OCI-LY7 (cell line): ENCODE data around the gene PPP2R5C. TPM values are rescaled to one million over a fixed set of nuclear protein-coding genes. Genes with fewer than 3 reads are reported as not detected.
"Not testable (repeated sequence)": the region's sequence is repeated elsewhere in the genome, so short reads cannot be mapped to it uniquely, and the experiment has no call there.

Source experiments
- BruUV-seq: library from RNA; stranded (reverse); fragments of 400-500 nt; replicated peaks from 2 replicates; lab custom pipeline; 2021; lab: Mats Ljungman, UMichigan
- CTCF ChIA-PET: fragments of 300-600 bp; sonication (Branson Sonifier 250); formaldehyde crosslinking; loops from one replicate; lab custom pipeline; 2022; ENCODE audit warnings: antibody characterized with exemption; ENCODE audit not compliant: unreplicated experiment; lab: Charles Lee
- POLR2A ChIA-PET: fragments of 300-600 bp; sonication (Branson Sonifier 250); formaldehyde crosslinking; loops from one replicate; lab custom pipeline; 2022; ENCODE audit warnings: antibody characterized with exemption; lab: Charles Lee
- DNase-seq: peaks from one replicate; pipeline ENCODE4 v3.0.0-alpha.2; 2015; ENCODE audit warnings: low spot score
- H2AFZ ChIP-seq: fragments of 200-600 bp; sonication (generic), shearing (Covaris generic); 2 replicates; pipeline ENCODE4 v1.6.1; 2014; ENCODE audit warnings: mild to moderate bottlenecking, antibody characterized with exemption, low read length, moderate library complexity
- H3K27ac ChIP-seq: fragments of 200-600 bp; sonication (generic); 2 replicates; pipeline ENCODE4 v1.5.1; 2014; ENCODE audit warnings: mixed run types, low read depth, mild to moderate bottlenecking, moderate library complexity, low read length, inconsistent platforms; ENCODE audit not compliant: poor library complexity, severe bottlenecking
- H3K36me3 ChIP-seq: fragments of 200-600 bp; sonication (generic); 2 replicates; pipeline ENCODE4 v1.6.1; 2014; ENCODE audit warnings: mild to moderate bottlenecking, antibody characterized with exemption, low read length, moderate library complexity, mixed read lengths; ENCODE audit not compliant: insufficient read depth
- H3K4me1 ChIP-seq: fragments of 200-600 bp; sonication (generic); 2 replicates; pipeline ENCODE4 v1.5.1; 2014; ENCODE audit warnings: mild to moderate bottlenecking, low read length; ENCODE audit not compliant: insufficient read depth, poor library complexity, severe bottlenecking
- H3K4me2 ChIP-seq: fragments of 200-600 bp; sonication (generic); 2 replicates; pipeline ENCODE4 v1.6.1; 2014; ENCODE audit warnings: mild to moderate bottlenecking, low read length
- H3K4me3 ChIP-seq: fragments of 200-600 bp; sonication (generic); 2 replicates; pipeline ENCODE4 v1.5.1; 2014; ENCODE audit warnings: mild to moderate bottlenecking, low read depth, low read length; ENCODE audit not compliant: poor library complexity, severe bottlenecking
- H3K79me2 ChIP-seq: fragments of 200-600 bp; sonication (generic); 2 replicates; pipeline ENCODE4 v1.6.1; 2016; ENCODE audit warnings: low read depth, mild to moderate bottlenecking, low read length, moderate library complexity, mixed read lengths; ENCODE audit not compliant: insufficient read depth
- H3K9me2 ChIP-seq: fragments of 200-600 bp; sonication (generic); 2 replicates; pipeline ENCODE4 v1.6.1; 2016; ENCODE audit warnings: mild to moderate bottlenecking, low read length, mixed read lengths; ENCODE audit not compliant: insufficient read depth
- H3K9me3 ChIP-seq: fragments of 200-600 bp; sonication (generic); 2 replicates; pipeline ENCODE4 v1.6.1; 2014; ENCODE audit warnings: mild to moderate bottlenecking, mixed run types, low read length, mixed read lengths
- H4K20me1 ChIP-seq: fragments of 200-600 bp; sonication (generic); 2 replicates; pipeline ENCODE4 v1.6.1; 2014; ENCODE audit warnings: mild to moderate bottlenecking, antibody characterized with exemption, low read length, moderate library complexity, mixed read lengths; ENCODE audit not compliant: insufficient read depth
- CTCF ChIP-seq: fragments of 200-600 bp; sonication (generic); conservative IDR thresholded peaks from 2 replicates; pipeline ENCODE4 v1.5.1; 2014; ENCODE audit warnings: mild to moderate bottlenecking, antibody characterized with exemption, low read length, moderate library complexity, mixed read lengths
- EZH2phosphoT487 ChIP-seq: fragments of 200-600 bp; sonication (generic); IDR thresholded peaks from 2 replicates; pipeline ENCODE4 v1.6.1; 2018; ENCODE audit warnings: low read depth, borderline replicate concordance, mild to moderate bottlenecking, mixed run types, antibody characterized with exemption, low read length, moderate library complexity, mixed read lengths
- intact Hi-C: fragments of 100-400 bp; cut with micrococcal nuclease; formaldehyde crosslinking; loops from one replicate; pipeline ENCODE4 v1.10.0; 2022; ENCODE audit not compliant: unreplicated experiment
- total RNA-seq, 2 experiments: library from RNA; depleted of rRNA in 1 of 2; stranded (reverse); fragments of >200 nt in 1 of 2; shearing (Covaris generic) in 1 of 2; gene quantifications; 2 replicates each; pipeline ENCODE4 v1.2.3, GENCODE V29; 2014 to 2022

The PPP2R5C gene
- total RNA-seq, 2 experiments from 2014 or later: 161 to 236 TPM

- no peak for TF ChIP-seq EZH2phosphoT487
- TF ChIP-seq CTCF: no peak
- Histone ChIP-seq H3K4me1 (no peaks in the 10 kb centered on the region), H3K9me3 (peaks cover 26% of the 10 kb centered on the region), H3K4me3 (no peak overlapping the region), H3K79me2 (no peaks in the 10 kb centered on the region), H3K27ac (no peak overlapping the region), H4K20me1 (no peaks in the 10 kb centered on the region), H2AFZ (no peak overlapping the region), H3K36me3 (peaks cover 14% of the 10 kb centered on the region), H3K4me2 (no peak overlapping the region), H3K9me2 (no peaks in the 10 kb centered on the region)
- CTCF ChIA-PET: no interaction called here
- no TSS peak for BruUV-seq
- no peak for DNase-seq
- POLR2A ChIA-PET: interaction anchor here (0.8 to 3.2 kb wide), 2 partner anchors 11 to 157 kb away, joined by 3 to 10 read pairs; no protein-coding TSS in a partner anchor
- intact Hi-C loops: no loop called here
These were observed 36.3 kb downstream of the PPP2R5C start for GRCh38 chr14:101797856-101798255.

DNA sequence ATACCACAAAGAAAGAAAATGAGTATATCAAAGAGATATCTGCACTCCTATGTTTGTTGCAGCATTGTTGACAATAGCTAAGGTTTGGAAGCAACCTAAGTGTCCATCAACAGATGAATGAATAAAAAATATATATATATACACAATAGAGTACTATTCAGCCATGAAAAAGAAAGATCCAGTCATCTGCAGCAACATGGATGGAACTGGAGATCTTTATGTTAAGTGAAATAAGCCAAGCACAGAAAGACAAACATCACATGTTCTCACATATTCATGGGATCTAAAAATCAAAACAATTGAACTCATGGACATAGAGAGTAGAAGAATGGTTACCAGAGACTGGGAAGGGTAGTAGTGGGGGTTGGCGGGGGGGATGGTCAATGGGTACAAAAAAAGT lies 42.9 kb downstream of the PPP2R5C start:
- peaks cover 23% of the 10 kb centered on the region for H3K4me1 ChIP-seq
- H3K9me2 ChIP-seq, CTCF ChIA-PET, DNase-seq, H3K4me3 ChIP-seq, H3K4me2 ChIP-seq, H2AFZ ChIP-seq, H3K27ac ChIP-seq, intact Hi-C loops, H3K79me2 ChIP-seq, H4K20me1 ChIP-seq, BruUV-seq, H3K36me3 ChIP-seq, H3K9me3 ChIP-seq: not testable (repeated sequence)
- POLR2A ChIA-PET: interaction anchor here (0.7 to 1.7 kb wide), 3 partner anchors 9 to 21 kb away, joined by 3 to 7 read pairs (median 4); no protein-coding TSS in a partner anchor

- Histone ChIP-seq H3K4me1 (peaks cover 23% of the 10 kb centered on the region), H3K79me2 (peaks cover 21% of the 10 kb centered on the region)
- intact Hi-C loops, H3K4me3 ChIP-seq, H3K9me2 ChIP-seq, CTCF ChIA-PET, H3K36me3 ChIP-seq, DNase-seq, BruUV-seq, H3K27ac ChIP-seq, POLR2A ChIA-PET, H3K9me3 ChIP-seq, H3K4me2 ChIP-seq, H2AFZ ChIP-seq, H4K20me1 ChIP-seq: not testable (repeated sequence)
These were observed 44.7 kb downstream of the PPP2R5C start for GRCh38 chr14:101806252-101806651.
